D721Med (cell line): ENCODE data around the gene ATXN1.

Source experiments
- DNase-seq: peaks from one replicate; pipeline ENCODE4 v3.0.0; 2011; ENCODE audit warnings: low spot score; ENCODE audit not compliant: insufficient read length
- FAIRE-seq: peaks from 2 replicates; lab custom pipeline; 2011; peaks lifted over from hg19 to GRCh38; lab: Jason Lieb, UNC
- TF ChIP-seq, protein P1 (sequence below): IDR thresholded peaks from 2 replicates; pipeline ENCODE4 v1.5.1; 2012; ENCODE audit warnings: mild to moderate bottlenecking, control low read depth; ENCODE audit not compliant: insufficient read depth; ENCODE audit errors: missing control alignments

ATXN1 gene

DNA sequence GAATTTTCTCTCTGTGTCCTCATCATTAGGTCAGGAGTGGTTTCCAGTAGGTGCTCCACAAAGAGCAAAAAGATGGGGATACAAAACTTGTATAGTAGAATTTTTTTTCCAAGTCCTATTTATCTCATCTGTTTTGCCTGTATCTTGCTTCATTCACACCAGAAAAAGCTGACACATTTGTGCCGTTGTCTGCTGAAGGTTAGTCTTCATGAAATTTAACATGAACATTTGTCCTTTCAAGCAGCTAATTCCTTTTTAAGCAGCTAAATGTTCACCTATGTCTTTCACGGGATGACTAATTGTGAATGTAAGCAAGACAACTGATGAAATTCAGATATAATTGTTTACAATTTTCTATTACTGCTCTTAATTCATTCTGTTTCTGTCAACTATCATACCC is 83.8 kb downstream of the ATXN1 start:
- no peak for FAIRE-seq
- TF ChIP-seq, protein P1, sequence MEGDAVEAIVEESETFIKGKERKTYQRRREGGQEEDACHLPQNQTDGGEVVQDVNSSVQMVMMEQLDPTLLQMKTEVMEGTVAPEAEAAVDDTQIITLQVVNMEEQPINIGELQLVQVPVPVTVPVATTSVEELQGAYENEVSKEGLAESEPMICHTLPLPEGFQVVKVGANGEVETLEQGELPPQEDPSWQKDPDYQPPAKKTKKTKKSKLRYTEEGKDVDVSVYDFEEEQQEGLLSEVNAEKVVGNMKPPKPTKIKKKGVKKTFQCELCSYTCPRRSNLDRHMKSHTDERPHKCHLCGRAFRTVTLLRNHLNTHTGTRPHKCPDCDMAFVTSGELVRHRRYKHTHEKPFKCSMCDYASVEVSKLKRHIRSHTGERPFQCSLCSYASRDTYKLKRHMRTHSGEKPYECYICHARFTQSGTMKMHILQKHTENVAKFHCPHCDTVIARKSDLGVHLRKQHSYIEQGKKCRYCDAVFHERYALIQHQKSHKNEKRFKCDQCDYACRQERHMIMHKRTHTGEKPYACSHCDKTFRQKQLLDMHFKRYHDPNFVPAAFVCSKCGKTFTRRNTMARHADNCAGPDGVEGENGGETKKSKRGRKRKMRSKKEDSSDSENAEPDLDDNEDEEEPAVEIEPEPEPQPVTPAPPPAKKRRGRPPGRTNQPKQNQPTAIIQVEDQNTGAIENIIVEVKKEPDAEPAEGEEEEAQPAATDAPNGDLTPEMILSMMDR = no peak
- no peak for DNase-seq

DNA sequence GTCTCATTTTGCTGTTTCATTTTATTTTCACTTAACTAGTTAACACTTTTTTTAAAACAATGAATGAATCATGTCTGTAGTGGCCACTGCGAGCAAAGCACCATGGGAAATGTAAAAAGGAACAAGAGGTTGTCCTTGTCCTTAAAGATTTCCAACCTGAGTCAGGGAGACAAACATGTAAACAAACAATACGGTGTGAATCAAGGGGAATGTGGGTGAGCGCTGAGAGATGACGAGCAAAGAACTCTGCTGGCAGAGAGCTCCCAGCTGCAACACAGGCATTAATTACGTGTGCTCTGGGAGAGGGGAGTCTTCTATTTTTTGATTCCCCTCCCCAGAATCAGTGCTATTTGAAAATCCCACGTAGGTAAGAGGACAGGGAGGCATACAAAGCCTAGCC is 84.3 kb downstream of the ATXN1 start:
- DNase-seq = no peak
- no peak for FAIRE-seq
- TF ChIP-seq, protein P1 = no peak

DNA sequence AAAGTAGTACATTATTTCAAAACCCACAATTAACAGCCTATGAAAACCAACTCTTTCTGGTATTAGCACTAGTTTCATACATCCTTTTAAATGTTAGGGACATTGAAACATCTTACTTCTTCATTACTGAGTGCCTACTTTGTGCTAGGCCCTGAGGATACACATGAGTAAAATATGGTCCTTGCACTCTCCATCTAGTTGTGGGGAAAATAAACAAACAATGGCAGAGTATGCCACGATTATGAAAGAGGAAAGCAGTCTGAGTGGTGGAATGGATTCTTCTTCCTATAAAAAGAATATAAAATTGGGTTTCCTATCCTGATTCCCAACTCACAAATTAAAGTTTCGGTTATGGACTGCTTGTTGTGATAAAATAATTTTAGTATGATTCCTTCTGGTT is 84.9 kb downstream of the ATXN1 start:
- FAIRE-seq = no peak
- no peak for DNase-seq
- TF ChIP-seq, protein P1 = no peak

DNA sequence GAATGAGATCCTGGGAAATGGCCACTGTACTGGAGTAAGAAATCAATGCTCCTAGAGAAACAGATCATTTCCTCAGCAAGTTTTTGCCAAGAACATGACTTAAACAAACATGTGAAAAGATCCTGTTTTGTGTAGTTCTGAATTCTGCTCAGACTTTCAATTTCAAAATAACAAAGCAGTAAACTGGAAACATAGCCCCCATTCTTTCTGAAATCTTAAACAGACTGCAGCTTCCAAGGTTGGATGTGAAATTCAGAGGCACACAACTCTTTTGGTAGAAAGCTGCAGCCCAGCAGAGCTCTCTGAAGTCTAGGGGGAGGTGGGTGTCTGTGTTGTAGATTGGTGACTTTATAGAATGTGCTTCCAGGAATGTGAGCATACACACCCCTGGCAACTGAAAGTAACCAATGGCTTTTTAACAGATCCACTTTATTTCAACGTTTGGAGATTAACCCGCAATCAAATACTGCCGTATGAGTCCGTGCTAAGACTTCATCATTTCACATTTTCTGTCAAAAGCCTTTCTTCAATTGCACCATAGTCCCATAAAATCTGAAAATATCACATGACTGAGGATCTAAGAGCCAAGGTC is 86.4 kb downstream of the ATXN1 start:
- DNase-seq (no peak), FAIRE-seq (no peak)
- TF ChIP-seq, protein P1 = no peak

DNA sequence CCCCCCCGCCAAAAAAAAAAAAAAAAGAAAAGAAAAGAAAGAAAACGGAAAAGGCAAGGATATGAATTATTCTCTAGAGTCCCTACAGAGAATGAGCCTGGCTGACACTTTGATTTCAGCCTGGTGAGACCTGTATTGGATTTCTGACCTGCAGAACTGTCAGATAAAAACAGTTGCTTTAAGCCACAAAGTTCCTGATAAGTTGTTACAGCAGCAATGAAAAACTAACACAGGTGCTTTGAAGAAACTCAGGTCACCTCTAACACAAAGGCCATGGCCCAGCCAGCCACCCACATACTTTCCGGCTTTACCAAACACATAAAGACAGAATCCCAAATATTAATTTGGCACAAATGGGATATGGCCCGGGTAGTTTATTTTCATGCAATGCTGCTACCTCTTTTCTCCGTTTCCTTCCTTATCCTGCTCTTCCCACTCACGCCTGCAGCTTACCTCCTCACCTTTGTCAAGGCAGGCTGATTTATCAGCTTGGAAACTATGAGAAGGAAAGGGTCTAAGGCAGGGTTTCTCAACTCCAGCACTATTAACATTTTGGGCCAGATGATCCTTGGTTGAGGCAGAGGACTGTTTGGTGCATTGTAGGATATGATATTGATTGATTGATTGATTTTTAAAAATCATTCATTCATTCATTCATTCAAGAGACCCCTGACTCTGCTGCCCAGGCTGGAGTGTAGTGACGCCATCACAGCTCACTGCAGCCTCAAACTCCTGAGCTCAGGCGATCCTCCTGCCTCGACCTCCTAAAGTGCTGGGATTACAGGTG is 88.1 kb downstream of the ATXN1 start:
- TF ChIP-seq, protein P1 = no peak
- FAIRE-seq (no peak), DNase-seq (no peak)

DNA sequence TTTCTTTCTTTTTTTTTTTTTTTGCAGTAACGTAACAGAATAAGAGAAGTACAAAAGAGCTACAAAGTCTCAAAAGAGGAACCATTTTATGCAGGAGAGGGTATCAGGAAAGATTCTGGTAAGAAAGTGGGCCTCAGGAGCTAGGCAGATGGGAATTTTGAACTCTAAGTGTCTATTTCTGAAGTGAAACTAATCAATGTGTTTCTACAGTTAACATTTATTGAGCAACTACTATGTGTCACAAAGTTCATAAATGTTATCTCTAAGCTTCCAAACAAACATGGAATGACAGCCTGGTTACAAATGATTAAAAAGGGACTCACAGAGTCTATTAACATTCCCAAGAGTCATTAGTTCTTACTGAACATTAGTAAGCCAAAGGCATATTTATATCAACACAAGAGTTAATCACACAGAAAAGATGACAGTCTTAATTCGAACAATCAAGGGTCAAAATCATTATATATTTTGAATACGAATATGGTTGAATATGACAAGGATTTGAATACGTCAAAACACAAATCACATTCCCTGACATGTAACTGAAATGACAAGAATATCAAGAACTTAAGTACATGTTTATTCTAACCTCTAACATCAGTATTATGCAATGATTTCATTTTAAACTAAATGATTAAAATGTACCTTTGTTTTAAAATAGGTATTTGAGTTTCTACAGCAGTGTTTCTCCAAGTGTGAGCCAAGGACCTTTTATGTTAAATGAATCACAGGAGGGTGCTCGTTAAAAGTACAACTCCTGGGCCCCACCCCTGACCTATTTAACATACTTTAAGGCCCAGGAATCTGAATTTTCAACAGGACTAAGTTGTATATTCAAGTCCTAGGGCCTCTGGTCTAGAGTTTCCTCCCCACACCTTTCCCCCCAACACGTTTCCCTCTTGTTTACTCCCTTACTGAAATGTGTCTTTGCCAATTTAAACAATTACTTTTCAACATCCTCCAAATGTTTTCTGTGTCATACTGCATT is 89.7 kb downstream of the ATXN1 start:
- DNase-seq (no peak), FAIRE-seq (no peak)
- TF ChIP-seq, protein P1 = no peak
